ENCODE results near the gene POLRMT. TPM values are rescaled to one million over a fixed set of nuclear protein-coding genes. Genes with fewer than 3 reads are reported as not detected.
"Not testable (repeated sequence)": the region's sequence is repeated elsewhere in the genome, so short reads cannot be mapped to it uniquely, and the experiment has no call there.

Gene POLRMT
- total RNA-seq, 1 donor from 2014 or later: 26.8 TPM

GRCh38 chr19:634975-635652 is 1.8 kb upstream of the POLRMT start:
- no peak overlapping the region for H3K4me3 ChIP-seq
- intact Hi-C loops (cut with DNase I): loop anchor here (5.0 kb wide), 1 partner anchor 63 kb away; the partner anchor contains the start of gene BSG
- peaks cover 16 to 32% of the 10 kb centered on the region in 2 donors for H3K4me1 ChIP-seq
- H3K36me3 ChIP-seq: no peaks in the 10 kb centered on the region
- no peaks in the 10 kb centered on the region for H3K27me3 ChIP-seq
- H3K27ac ChIP-seq: peak overlapping the region in 1 of 2 donors; percentile 37
- H3K9me3 ChIP-seq: no peaks in the 10 kb centered on the region
- no peak for TF ChIP-seq CTCF (IDR thresholded peaks at IDR 0.05)
- no peak for DNase-seq (ENCODE audit: low spot score in 2 of 2)

GRCh38 chr19:633786-634639 is 676 bp upstream of the POLRMT start:
- Histone ChIP-seq H3K4me1 (peaks cover 11 to 25% of the 10 kb centered on the region in 2 donors), H3K27ac (peak overlapping the region; percentile 53 to 72), H3K9me3 (no peaks in the 10 kb centered on the region), H3K27me3 (no peaks in the 10 kb centered on the region), H3K36me3 (peaks cover 7 to 9% of the 10 kb centered on the region in 2 donors), H3K4me3 (peak overlapping the region; percentile 56 to 97)
- no peak for TF ChIP-seq CTCF (IDR thresholded peaks at IDR 0.05)
- intact Hi-C loops (cut with DNase I): loop anchor here (1.0 to 5.0 kb wide), 2 partner anchors 29 to 62 kb away; partner anchors contain the start of genes BSG and RNF126
- no peak for DNase-seq (ENCODE audit: low spot score in 2 of 2)

- Histone ChIP-seq H3K27ac (no peak overlapping the region), H3K4me1 (peaks cover 10 to 20% of the 10 kb centered on the region in 2 donors), H3K9me3 (no peaks in the 10 kb centered on the region), H3K36me3 (peaks cover 17 to 20% of the 10 kb centered on the region in 2 donors), H3K27me3 (no peaks in the 10 kb centered on the region), H3K4me3 (peak overlapping the region; percentile 56 to 97)
- DNase-seq (ENCODE audit: low spot score in 2 of 2): no peak
- intact Hi-C loops (cut with DNase I): loop anchor here (1.0 to 5.0 kb wide), 2 partner anchors 31 to 60 kb away; partner anchors contain the start of genes BSG and RNF126
- TF ChIP-seq CTCF (IDR thresholded peaks at IDR 0.05): no peak
These were observed 714 bp downstream of the POLRMT start for GRCh38 chr19:632579-633067.

GRCh38 chr19:629961-630714 is 3.2 kb downstream of the POLRMT start:
- Histone ChIP-seq H3K27ac (no peak overlapping the region), H3K9me3 (no peaks in the 10 kb centered on the region), H3K27me3 (no peaks in the 10 kb centered on the region), H3K4me3 (no peak overlapping the region), H3K4me1 (peaks cover 10 to 20% of the 10 kb centered on the region in 2 donors), H3K36me3 (peaks cover 25% of the 10 kb centered on the region in 2 donors)
- intact Hi-C loops (cut with DNase I): loop anchor here (5.0 kb wide), 1 partner anchor 58 kb away; the partner anchor contains the start of gene BSG
- TF ChIP-seq CTCF (IDR thresholded peaks at IDR 0.05): no peak
- no peak for DNase-seq (ENCODE audit: low spot score in 2 of 2)

GRCh38 chr19:629515-629914 is 3.8 kb downstream of the POLRMT start:
- Histone ChIP-seq H3K36me3 (peaks cover 28 to 31% of the 10 kb centered on the region in 2 donors), H3K4me1 (peaks cover 10 to 15% of the 10 kb centered on the region in 2 donors)
- H3K27me3 ChIP-seq; DNase-seq (ENCODE audit: low spot score in 2 of 2); H3K27ac ChIP-seq; intact Hi-C loops (cut with DNase I); H3K9me3 ChIP-seq; H3K4me3 ChIP-seq: not testable (repeated sequence)
